GM12878 (cell line): Measurements from ENCODE around the gene MAP2K4. TPM values are rescaled to one million over a fixed set of nuclear protein-coding genes. Genes with fewer than 3 reads are reported as not detected.

Source experiments
- ATAC-seq: fragments of 200-7000 bp; cut with Tn5 transposase; 3 replicates; pipeline ENCODE4 v1.9.1; 2020; ENCODE audit warnings: mild to moderate bottlenecking, moderate library complexity
- BruUV-seq: library from RNA; stranded (reverse); fragments of 400-500 nt; replicated peaks from 2 replicates; lab custom pipeline; 2021; lab: Mats Ljungman, UMichigan
- CTCF ChIA-PET: fragments of 300-600 bp; sonication (Branson Sonifier 250); formaldehyde crosslinking; extraction: SDS; loops from one replicate; lab custom pipeline; 2021; ENCODE audit warnings: inconsistent platforms; lab: Yijun Ruan, JAX
- POLR2A ChIA-PET: fragments of 350-600 bp; formaldehyde crosslinking; extraction: SDS; loops from one replicate; lab custom pipeline; 2021; ENCODE audit warnings: inconsistent platforms; lab: Charles Lee
- RAD21 ChIA-PET: fragments of 300-600 bp; sonication (Branson Sonifier 250); formaldehyde crosslinking; loops from one replicate; lab custom pipeline; 2023; ENCODE audit warnings: antibody characterized with exemption; ENCODE audit not compliant: unreplicated experiment; lab: Charles Lee
- SMC1A ChIA-PET: fragments of 300-600 bp; sonication (Branson Sonifier 250); formaldehyde crosslinking; loops from one replicate; lab custom pipeline; 2023; ENCODE audit not compliant: unreplicated experiment, uncharacterized antibody; lab: Charles Lee
- DNase-seq: peaks from one replicate; pipeline ENCODE4 v3.0.0-alpha.2; 2011; ENCODE audit warnings: low read depth, low spot score
- FAIRE-seq: peaks from 3 replicates; lab custom pipeline; 2011; peaks lifted over from hg19 to GRCh38; lab: Jason Lieb, UNC
- H2AFZ ChIP-seq: 2 replicates; pipeline ENCODE4 v1.6.0; 2011; ENCODE audit warnings: low read depth, low read length, control low read depth; ENCODE audit not compliant: control insufficient read depth
- H3K27ac ChIP-seq: 2 replicates; pipeline ENCODE4 v1.5.1; 2011; ENCODE audit warnings: control low read depth; ENCODE audit not compliant: control insufficient read depth, insufficient read depth
- H3K27me3 ChIP-seq, 2 experiments: replicated peaks in 1 of 2; 2 replicates each; pipeline versions ENCODE4 v1.6.0 to v1.6.1; 2011; ENCODE audit warnings: low read length in 1 of 2; ENCODE audit not compliant: control insufficient read depth in 2 of 2, insufficient read depth in 2 of 2
- H3K36me3 ChIP-seq, 2 experiments: 2 replicates each; pipeline ENCODE4 v1.5.1; 2011; ENCODE audit warnings: low read length in 1 of 2; ENCODE audit not compliant: control insufficient read depth in 2 of 2, insufficient read depth in 2 of 2
- H3K4me1 ChIP-seq: 2 replicates; pipeline ENCODE4 v1.6.1; 2011; ENCODE audit warnings: mild to moderate bottlenecking, low read length, moderate library complexity, mixed read lengths; ENCODE audit not compliant: control insufficient read depth, insufficient read depth
- H3K4me2 ChIP-seq: 2 replicates; pipeline ENCODE4 v1.6.0; 2011; ENCODE audit warnings: control low read depth; ENCODE audit not compliant: control insufficient read depth, insufficient read depth
- H3K4me3 ChIP-seq: fragments of 200-600 bp; sonication (generic); 2 replicates; pipeline ENCODE4 v1.5.1; 2016
- H3K79me2 ChIP-seq: 2 replicates; pipeline ENCODE4 v1.6.0; 2011; ENCODE audit warnings: low read length; ENCODE audit not compliant: control insufficient read depth, insufficient read depth
- H3K9ac ChIP-seq: 2 replicates; pipeline ENCODE4 v1.8.0; 2011; ENCODE audit warnings: low read length, control low read depth, mixed read lengths; ENCODE audit not compliant: control insufficient read depth, insufficient read depth
- H3K9me3 ChIP-seq: replicated peaks from 3 replicates; pipeline ENCODE4 v1.5.1; 2011; ENCODE audit warnings: mild to moderate bottlenecking, low read length; ENCODE audit not compliant: control insufficient read depth, insufficient read depth
- H4K20me1 ChIP-seq: 2 replicates; pipeline ENCODE4 v1.6.0; 2011; ENCODE audit not compliant: control insufficient read depth, insufficient read depth
- CBX5 ChIP-seq: sonication (generic); IDR thresholded peaks from 2 replicates; pipeline ENCODE4 v1.6.1; 2016; ENCODE audit warnings: low read depth, moderate library complexity, mild to moderate bottlenecking, inconsistent platforms
- TARDBP ChIP-seq: IDR thresholded peaks from 2 replicates; pipeline ENCODE4 v1.6.1; 2016; ENCODE audit warnings: borderline replicate concordance
- WGBS: methylation state at CpG from one replicate; pipeline ENCODE4 v1.1.6; 2016; ENCODE audit warnings: low lambda C conversion rate; ENCODE audit not compliant: insufficient replicate concordance, insufficient coverage; ENCODE audit errors: missing lambda C conversion rate; 5-methylcytosine and 5-hydroxymethylcytosine counted together
- in situ Hi-C: fragments of 300-500 bp; cut with MboI; formaldehyde crosslinking; loops from 9 replicates; pipeline ENCODE4 v1.14.3; 2018; ENCODE audit warnings: mixed read lengths
- intact Hi-C: fragments of 100-400 bp; cut with micrococcal nuclease; formaldehyde crosslinking; loops from one replicate; pipeline ENCODE4 v1.14.2; 2022; ENCODE audit not compliant: unreplicated experiment
- polyA plus RNA-seq, 11 experiments: library from polyadenylated mRNA; depleted of rRNA in 4 of 11; unstranded in 6 of 11; stranded (reverse) in 5 of 11; fragments of >200 nt; fragmentation: Nextera tagmentation in 4 of 11; fragmentation: Illumina TruSeq in 1 of 11; extraction: Ambion mirVana in 4 of 11; extraction: Trizol in 1 of 11; gene quantifications; 1 replicate in 1 of 11; 2 replicates in 10 of 11; pipeline versions ENCODE4 v1.2.1 to v1.2.3, GENCODE V29; 2011 to 2016; ENCODE audit warnings: inconsistent platforms in 2 of 11, missing spikeins in 2 of 11, low read depth in 1 of 11
- total RNA-seq, 4 experiments: library from RNA; depleted of rRNA in 3 of 4; stranded (reverse); fragments of >200 nt in 3 of 4; fragmentation: Illumina TruSeq in 1 of 4; extraction: Trizol in 1 of 4; gene quantifications; 2 replicates each; pipeline versions ENCODE4 v1.2.1 to v1.2.3, GENCODE V29; 2013 to 2021
- TF ChIP-seq, protein P1 (sequence below): fragments of 150-350 bp; IDR thresholded peaks from 2 replicates; pipeline ENCODE4 v1.6.1; 2016; ENCODE audit warnings: low read depth, low read length

MAP2K4 gene
- total and polyA plus RNA-seq, 10 of the 15 experiments (the other 5 are each of a cell fraction or from before 2014, with no cell fraction given), result 5.4 to 34.1 (median 25.5) TPM

DNA sequence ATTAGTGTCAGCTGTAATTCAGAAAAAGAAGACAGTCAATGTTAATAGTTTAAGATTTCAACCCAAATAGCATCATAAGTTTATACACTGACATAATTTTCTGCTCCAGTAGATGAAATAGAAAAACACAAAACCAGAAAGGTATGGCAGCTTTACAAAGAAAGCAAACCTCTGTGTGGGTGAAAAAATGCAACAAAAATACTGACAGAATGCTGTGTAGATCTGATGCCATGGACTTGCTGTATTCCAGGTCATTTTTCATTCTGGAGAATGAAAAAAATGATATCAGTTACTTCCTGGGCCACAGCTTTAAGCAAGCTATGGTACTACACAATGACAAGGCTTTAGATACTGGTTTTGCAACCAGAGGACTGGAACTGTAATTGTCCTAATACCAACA is 116.0 kb downstream of the MAP2K4 start (continued):
- TF ChIP-seq, protein P1, sequence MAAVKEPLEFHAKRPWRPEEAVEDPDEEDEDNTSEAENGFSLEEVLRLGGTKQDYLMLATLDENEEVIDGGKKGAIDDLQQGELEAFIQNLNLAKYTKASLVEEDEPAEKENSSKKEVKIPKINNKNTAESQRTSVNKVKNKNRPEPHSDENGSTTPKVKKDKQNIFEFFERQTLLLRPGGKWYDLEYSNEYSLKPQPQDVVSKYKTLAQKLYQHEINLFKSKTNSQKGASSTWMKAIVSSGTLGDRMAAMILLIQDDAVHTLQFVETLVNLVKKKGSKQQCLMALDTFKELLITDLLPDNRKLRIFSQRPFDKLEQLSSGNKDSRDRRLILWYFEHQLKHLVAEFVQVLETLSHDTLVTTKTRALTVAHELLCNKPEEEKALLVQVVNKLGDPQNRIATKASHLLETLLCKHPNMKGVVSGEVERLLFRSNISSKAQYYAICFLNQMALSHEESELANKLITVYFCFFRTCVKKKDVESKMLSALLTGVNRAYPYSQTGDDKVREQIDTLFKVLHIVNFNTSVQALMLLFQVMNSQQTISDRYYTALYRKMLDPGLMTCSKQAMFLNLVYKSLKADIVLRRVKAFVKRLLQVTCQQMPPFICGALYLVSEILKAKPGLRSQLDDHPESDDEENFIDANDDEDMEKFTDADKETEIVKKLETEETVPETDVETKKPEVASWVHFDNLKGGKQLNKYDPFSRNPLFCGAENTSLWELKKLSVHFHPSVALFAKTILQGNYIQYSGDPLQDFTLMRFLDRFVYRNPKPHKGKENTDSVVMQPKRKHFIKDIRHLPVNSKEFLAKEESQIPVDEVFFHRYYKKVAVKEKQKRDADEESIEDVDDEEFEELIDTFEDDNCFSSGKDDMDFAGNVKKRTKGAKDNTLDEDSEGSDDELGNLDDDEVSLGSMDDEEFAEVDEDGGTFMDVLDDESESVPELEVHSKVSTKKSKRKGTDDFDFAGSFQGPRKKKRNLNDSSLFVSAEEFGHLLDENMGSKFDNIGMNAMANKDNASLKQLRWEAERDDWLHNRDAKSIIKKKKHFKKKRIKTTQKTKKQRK, result no peak

DNA sequence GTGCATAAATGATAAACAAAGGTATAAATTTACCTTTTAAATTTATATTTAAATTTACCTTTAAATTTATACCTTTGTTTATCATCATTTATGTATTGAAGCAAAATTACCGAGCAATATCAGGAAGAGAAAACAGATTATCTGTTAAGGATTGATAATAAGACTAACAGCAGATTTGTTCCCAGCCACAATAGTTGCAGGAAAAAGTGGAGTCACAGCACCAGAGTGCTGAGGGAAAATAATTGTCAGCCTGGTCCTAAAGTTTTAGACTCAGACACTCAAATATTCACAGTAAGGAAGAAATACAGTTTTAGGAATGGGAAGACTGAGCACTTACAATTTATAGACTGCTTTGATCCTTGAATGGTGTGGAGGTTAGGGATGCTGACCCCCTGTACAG is 117.2 kb downstream of the MAP2K4 start:
- Histone ChIP-seq H2AFZ (no peak overlapping the region), H4K20me1 (no peaks in the 10 kb centered on the region), H3K9ac (no peak overlapping the region), H3K79me2 (no peaks in the 10 kb centered on the region), H3K36me3 (peaks cover 0 to 3% of the 10 kb centered on the region in 2 experiments), H3K27ac (no peak overlapping the region), H3K4me1 (no peaks in the 10 kb centered on the region), H3K4me2 (no peak overlapping the region), H3K27me3 (no peaks in the 10 kb centered on the region), H3K9me3 (peaks cover 4% of the 10 kb centered on the region; the same call in 2 of the 3 replicates), H3K4me3 (no peak overlapping the region)
- intact Hi-C loops (no loop called here), in situ Hi-C loops (no loop called here)
- ATAC-seq (no peak), DNase-seq (no peak), FAIRE-seq (no peak)
- ChIA-PET SMC1A (no interaction called here), CTCF (no interaction called here), POLR2A (no interaction called here), RAD21 (no interaction called here)
- TF ChIP-seq CBX5 (peak; percentile 70; the same call in 1 of the 2 replicates), TARDBP (no peak)
- no TSS peak for BruUV-seq
- WGBS, result 100% methylated on average over 1 of the region's 1 CpG
